ENCODE data around the gene SYNGR3. TPM values are rescaled to one million over a fixed set of nuclear protein-coding genes. Genes with fewer than 3 reads are reported as not detected.

The SYNGR3 gene
- total and polyA plus RNA-seq, 2 of the 13 experiments (the other 11 are each of a cell fraction or from before 2014, with no cell fraction given), result 0.97 to 5.7 TPM

- TF ChIP-seq, protein P1, sequence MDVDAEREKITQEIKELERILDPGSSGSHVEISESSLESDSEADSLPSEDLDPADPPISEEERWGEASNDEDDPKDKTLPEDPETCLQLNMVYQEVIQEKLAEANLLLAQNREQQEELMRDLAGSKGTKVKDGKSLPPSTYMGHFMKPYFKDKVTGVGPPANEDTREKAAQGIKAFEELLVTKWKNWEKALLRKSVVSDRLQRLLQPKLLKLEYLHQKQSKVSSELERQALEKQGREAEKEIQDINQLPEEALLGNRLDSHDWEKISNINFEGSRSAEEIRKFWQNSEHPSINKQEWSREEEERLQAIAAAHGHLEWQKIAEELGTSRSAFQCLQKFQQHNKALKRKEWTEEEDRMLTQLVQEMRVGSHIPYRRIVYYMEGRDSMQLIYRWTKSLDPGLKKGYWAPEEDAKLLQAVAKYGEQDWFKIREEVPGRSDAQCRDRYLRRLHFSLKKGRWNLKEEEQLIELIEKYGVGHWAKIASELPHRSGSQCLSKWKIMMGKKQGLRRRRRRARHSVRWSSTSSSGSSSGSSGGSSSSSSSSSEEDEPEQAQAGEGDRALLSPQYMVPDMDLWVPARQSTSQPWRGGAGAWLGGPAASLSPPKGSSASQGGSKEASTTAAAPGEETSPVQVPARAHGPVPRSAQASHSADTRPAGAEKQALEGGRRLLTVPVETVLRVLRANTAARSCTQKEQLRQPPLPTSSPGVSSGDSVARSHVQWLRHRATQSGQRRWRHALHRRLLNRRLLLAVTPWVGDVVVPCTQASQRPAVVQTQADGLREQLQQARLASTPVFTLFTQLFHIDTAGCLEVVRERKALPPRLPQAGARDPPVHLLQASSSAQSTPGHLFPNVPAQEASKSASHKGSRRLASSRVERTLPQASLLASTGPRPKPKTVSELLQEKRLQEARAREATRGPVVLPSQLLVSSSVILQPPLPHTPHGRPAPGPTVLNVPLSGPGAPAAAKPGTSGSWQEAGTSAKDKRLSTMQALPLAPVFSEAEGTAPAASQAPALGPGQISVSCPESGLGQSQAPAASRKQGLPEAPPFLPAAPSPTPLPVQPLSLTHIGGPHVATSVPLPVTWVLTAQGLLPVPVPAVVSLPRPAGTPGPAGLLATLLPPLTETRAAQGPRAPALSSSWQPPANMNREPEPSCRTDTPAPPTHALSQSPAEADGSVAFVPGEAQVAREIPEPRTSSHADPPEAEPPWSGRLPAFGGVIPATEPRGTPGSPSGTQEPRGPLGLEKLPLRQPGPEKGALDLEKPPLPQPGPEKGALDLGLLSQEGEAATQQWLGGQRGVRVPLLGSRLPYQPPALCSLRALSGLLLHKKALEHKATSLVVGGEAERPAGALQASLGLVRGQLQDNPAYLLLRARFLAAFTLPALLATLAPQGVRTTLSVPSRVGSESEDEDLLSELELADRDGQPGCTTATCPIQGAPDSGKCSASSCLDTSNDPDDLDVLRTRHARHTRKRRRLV (CRISPR knock-in tag; IDR thresholded peaks at IDR 0.05), result no peak
- TF ChIP-seq RARA (CRISPR knock-in tag; IDR thresholded peaks at IDR 0.05), result peak; percentile 55
- TF ChIP-seq IRF2 (CRISPR knock-in tag; IDR thresholded peaks at IDR 0.05), result peak; percentile 18; the same call in 1 of the 2 replicates
- no peak for TF ChIP-seq NONO (IDR thresholded peaks at IDR 0.05)
- TF ChIP-seq NONO (CRISPR knock-in tag; conservative IDR thresholded peaks at IDR 0.05), result peak; percentile 61
- no peak for TF ChIP-seq ELF4 (CRISPR knock-in tag; IDR thresholded peaks at IDR 0.05; ENCODE audit: borderline replicate concordance)
- TF ChIP-seq SRY (CRISPR knock-in tag; IDR thresholded peaks at IDR 0.05), result no peak
- TF ChIP-seq SRSF4 (IDR thresholded peaks at IDR 0.05; ENCODE audit: low read depth, low read length, poor library complexity, severe bottlenecking), result no peak
- TF ChIP-seq ARNT (IDR thresholded peaks at IDR 0.05), result no peak
- TF ChIP-seq AKNA (CRISPR knock-in tag; IDR thresholded peaks at IDR 0.05; ENCODE audit: borderline replicate concordance), result no peak
- TF ChIP-seq SAFB2 (CRISPR knock-in tag; IDR thresholded peaks at IDR 0.05; ENCODE audit: borderline replicate concordance, low read depth), result peak; percentile 69; the same call in 1 of the 2 replicates
- TF ChIP-seq ELF3 (CRISPR knock-in tag; IDR thresholded peaks at IDR 0.05), result no peak
- peak; percentile 8; the same call in 1 of the 2 replicates for TF ChIP-seq ELF1 (CRISPR knock-in tag; IDR thresholded peaks at IDR 0.05)
- TF ChIP-seq NR2F2 (IDR thresholded peaks at IDR 0.05; ENCODE audit: borderline replicate concordance, low read depth), result peak; percentile 97
- TF ChIP-seq MIER2 (CRISPR knock-in tag; IDR thresholded peaks at IDR 0.05), result no peak
- TF ChIP-seq RELA (CRISPR knock-in tag; IDR thresholded peaks at IDR 0.05), result no peak; the same call in 1 of the 2 replicates
- TF ChIP-seq, protein P2, sequence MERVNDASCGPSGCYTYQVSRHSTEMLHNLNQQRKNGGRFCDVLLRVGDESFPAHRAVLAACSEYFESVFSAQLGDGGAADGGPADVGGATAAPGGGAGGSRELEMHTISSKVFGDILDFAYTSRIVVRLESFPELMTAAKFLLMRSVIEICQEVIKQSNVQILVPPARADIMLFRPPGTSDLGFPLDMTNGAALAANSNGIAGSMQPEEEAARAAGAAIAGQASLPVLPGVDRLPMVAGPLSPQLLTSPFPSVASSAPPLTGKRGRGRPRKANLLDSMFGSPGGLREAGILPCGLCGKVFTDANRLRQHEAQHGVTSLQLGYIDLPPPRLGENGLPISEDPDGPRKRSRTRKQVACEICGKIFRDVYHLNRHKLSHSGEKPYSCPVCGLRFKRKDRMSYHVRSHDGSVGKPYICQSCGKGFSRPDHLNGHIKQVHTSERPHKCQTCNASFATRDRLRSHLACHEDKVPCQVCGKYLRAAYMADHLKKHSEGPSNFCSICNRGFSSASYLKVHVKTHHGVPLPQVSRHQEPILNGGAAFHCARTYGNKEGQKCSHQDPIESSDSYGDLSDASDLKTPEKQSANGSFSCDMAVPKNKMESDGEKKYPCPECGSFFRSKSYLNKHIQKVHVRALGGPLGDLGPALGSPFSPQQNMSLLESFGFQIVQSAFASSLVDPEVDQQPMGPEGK (CRISPR knock-in tag; IDR thresholded peaks at IDR 0.05), result peak; percentile 47
- peak; percentile 78; the same call in 1 of the 2 replicates for TF ChIP-seq ZNF234 (CRISPR knock-in tag; conservative IDR thresholded peaks at IDR 0.05)
Observed at GRCh38 chr16:1983544-1984346, 6.0 kb upstream of the SYNGR3 start, which contains the start of gene GFER (continued).

Data from HepG2 (cell line).